Pulmonary artery endothelial cell (primary cell): Measurements from ENCODE around the gene NR1I3. TPM values are rescaled to one million over a fixed set of nuclear protein-coding genes. Genes with fewer than 3 reads are reported as not detected.
"Not testable (repeated sequence)": the region's sequence is repeated elsewhere in the genome, so short reads cannot be mapped to it uniquely, and the experiment has no call there.

Source experiments
- DNase-seq: peaks from one replicate; pipeline ENCODE4 v3.0.0-alpha.2; 2011; ENCODE audit warnings: low read depth, low spot score
- total RNA-seq: library from RNA; depleted of rRNA; stranded (reverse); fragments of >200 nt; gene quantifications from 2 replicates; pipeline ENCODE4 v1.2.3, GENCODE V29; 2014

NR1I3 gene, protein sequence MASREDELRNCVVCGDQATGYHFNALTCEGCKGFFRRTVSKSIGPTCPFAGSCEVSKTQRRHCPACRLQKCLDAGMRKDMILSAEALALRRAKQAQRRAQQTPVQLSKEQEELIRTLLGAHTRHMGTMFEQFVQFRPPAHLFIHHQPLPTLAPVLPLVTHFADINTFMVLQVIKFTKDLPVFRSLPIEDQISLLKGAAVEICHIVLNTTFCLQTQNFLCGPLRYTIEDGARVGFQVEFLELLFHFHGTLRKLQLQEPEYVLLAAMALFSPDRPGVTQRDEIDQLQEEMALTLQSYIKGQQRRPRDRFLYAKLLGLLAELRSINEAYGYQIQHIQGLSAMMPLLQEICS
- total RNA-seq: not detected in 2 replicates

DNA sequence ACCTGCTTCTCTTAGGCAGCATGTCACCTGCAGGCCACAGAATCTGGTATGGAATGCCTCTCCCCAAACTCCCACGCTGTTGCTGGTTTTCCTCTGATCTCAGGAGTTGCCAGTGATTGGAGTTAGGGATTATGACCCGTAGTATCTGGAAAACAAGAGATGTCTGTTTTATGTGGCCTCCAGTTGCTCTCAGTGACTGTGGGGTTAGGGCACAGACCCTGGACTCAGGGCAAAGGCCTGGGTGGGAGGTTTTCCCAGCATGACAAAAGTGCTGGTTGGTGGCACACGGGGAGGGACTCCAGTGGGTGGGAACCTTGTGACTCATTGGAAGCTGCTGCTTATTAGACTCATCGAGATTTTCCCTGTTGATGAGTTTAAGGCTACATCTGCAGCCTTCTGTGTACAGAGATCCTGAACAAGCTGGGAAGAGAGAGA is at the start of gene NR1I3:
NR1I3 (minus strand) TSS at position 165 of the 435 bp plus-strand sequence. CDS start 1,638 bp downstream, outside the sequence.
- DNase-seq: no peak

DNA sequence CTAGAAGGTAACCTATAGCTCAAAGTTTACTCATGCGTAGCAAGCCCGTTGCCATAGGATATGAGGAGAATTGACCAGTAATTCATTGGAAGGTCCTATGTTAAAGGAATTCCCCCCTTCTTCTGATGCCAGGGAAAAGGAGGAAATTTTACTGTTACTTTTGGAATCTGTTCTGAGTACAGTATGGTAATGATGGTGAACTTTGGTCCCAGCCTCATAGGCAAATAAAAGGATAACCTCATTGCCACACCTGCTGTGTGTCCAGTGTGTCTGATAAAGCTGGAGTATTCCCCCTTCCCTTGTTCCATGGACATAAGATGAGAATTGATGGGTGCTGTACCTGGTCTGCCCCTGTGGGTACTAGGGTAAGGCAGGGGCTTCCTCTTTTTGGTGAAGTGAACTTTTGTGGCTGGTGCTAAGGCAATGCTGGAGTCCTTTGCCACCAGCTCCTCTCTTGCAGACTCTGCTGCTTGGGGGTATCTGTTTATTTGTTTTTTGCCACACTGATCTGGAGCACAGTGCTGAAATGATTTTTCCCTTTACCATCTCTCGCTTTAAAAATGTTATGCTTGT is 49.6 kb upstream of the NR1I3 start:
- DNase-seq: no peak

DNA sequence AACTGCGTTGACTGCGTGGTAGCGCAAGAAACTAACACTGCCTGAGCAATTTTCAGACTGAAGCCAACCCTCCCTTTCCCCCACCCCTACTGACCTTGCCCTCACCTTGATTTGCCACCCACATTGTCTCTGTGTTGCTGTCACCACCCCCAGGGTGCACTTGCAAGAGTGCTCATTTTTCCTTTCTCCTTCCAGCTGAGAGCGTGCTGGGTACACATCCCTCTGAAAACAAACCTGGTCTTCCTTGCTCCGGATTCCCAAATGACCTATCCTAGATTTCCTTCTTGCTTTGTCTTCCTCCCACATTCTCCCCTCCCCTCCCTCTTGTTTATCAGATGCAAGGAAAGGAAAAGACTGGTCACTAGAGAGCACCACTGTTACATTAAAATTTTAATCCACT is 47.5 kb upstream of the NR1I3 start:
- DNase-seq: no peak

DNA sequence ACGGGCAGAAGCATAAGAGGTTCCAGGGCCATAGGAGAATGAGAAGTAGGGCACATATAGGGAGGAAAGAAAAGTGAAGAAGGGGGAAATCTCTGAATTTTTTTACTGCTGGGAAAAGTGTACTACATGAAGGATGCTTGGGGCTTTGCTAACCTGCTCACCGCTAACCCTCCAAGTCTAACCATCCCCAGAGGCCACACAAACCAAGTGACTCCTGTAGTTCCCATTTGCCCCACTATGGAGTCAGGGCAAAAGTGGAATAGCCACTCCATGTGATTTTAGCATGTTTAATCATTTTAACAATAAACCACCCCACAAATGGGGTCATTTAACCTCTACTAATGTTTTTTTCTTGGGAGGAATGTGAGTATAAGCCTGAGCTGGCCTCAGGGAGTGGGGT is 47.1 kb upstream of the NR1I3 start:
- DNase-seq: no peak

DNA sequence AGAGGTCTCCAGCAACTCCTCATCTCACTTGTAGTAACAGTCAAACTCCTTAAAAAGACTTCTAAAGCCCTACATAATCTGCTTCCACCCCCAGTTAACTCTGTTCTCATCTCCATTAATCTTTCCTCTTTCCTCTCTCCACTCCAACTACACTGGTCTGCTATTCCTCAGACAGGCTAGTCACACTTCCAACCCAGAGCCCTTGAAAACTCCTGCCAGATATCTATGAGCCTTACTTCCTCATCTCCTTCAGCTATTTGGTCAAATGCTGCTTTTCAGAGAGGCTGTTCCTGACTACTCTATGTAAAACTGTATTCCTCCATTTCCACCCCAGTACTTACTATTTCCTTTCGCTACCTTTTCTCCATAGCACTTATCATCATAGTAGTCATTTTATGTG is 45.0 kb upstream of the NR1I3 start:
- no peak for DNase-seq

DNA sequence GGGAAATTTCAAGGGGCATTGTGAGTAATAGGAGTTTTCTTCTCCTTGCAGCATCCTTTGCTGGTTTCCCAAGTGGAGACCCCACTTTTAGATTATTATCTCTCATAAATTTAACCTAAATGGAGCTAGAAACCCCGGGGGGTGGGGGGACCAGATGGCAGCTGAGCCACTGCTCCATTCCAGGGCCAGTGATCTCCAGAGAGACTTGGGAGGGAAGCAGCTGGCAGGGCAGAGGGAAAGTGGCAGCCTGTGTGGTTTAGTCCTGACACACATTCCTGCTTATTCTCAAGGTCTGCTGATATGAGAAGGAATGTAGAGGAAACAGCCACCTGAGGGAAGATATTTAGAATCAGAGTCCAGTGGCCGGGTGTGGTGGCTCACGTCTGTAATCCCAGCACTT is 36.9 kb upstream of the NR1I3 start:
- no peak for DNase-seq

DNA sequence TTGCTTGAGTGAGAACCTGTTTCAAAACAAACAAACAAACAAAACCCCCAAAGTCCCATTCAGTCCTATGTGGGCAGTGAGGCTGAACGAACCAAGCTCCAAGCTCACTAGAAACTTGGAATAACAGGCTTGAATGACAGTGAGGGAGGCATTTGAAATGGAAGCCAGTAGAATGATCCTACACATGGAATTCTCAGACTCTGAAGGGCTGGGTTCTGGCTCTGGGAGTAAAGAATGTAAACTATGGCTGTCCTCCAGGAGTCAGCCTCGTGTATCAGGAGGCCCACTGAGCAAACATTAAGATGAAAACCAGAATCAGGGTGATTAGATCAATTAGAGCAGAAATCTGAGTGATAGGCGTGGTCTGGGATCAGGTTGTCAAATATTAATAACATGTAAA is 35.4 kb upstream of the NR1I3 start:
- no peak for DNase-seq

DNA sequence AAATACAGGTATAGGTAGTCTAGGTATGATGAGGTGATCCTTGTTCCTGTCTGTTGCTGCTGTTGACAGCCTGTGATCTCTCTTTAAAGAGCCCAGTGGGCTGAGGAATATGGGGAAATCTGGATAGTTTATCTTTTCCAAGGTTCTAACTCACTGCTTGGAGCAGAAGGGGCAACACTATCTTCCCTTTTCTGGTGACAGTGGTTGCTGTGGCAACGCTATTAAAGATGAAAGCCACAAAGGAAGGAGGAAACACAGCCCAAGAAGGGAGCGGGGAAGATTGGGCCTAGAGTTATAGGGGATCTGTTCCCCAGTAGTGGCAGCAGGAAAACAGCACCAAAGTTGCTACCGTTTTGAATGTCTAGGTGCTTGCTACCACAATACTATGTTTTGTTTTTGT is 29.3 kb upstream of the NR1I3 start:
- no peak for DNase-seq

DNA sequence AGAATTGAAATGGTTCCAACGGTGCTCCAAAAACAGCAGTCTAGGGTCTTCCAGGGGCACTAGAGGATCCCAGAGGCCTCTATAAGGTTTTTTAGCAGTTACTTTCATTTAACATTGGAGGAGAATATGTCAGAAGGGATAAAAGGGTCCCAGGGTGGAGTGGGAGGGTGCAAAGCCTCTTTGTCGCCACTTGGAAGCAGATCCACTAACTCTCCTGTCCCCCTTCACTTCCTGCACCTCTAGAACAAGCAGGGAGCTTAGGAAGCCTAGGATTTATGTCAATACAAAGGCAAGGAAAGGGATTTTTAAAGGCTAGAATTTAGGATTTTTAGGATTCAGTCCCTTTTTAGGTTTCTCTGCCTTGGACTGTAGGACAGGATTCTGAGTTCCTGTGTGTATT is 28.8 kb upstream of the NR1I3 start:
- no peak for DNase-seq

DNA sequence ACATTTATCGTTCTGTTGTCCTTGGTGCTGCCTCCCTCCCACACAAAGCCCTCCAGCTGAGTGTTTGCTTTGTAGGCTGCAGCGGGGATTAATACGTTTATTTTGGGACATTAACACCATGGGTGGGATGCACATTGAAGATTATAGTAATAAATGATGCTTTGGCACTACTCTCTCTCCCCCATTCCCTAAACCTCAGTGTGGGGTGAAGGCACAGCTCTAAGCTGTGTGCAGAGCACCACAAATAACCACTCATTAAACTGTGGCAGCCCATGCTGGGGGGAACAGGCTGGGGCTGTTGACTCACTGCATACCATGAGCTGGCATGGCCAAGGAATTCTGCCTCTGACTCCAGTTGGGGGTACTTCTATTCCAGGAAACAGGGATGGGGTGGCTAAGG is 28.2 kb upstream of the NR1I3 start:
- DNase-seq: no peak

DNA sequence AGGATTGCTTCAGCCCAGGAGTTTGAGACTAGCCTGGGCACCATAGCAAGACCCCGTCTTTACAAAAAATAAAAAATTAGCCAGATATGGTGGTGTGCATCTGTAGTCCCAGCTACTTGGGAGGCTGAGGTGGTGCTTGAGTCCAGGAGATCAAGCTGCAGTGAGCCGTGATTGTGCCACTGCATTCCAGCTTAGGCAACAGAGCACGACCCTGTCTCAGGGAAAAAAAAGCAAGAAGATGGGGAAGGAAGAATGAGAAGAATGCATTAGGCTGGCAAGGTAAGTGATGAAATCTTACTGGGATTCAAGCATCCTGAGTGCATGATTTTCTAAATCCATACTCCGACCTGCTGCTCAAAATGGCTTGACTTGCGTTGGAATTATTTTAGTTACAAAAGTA is 27.3 kb upstream of the NR1I3 start:
- DNase-seq: no peak

DNA sequence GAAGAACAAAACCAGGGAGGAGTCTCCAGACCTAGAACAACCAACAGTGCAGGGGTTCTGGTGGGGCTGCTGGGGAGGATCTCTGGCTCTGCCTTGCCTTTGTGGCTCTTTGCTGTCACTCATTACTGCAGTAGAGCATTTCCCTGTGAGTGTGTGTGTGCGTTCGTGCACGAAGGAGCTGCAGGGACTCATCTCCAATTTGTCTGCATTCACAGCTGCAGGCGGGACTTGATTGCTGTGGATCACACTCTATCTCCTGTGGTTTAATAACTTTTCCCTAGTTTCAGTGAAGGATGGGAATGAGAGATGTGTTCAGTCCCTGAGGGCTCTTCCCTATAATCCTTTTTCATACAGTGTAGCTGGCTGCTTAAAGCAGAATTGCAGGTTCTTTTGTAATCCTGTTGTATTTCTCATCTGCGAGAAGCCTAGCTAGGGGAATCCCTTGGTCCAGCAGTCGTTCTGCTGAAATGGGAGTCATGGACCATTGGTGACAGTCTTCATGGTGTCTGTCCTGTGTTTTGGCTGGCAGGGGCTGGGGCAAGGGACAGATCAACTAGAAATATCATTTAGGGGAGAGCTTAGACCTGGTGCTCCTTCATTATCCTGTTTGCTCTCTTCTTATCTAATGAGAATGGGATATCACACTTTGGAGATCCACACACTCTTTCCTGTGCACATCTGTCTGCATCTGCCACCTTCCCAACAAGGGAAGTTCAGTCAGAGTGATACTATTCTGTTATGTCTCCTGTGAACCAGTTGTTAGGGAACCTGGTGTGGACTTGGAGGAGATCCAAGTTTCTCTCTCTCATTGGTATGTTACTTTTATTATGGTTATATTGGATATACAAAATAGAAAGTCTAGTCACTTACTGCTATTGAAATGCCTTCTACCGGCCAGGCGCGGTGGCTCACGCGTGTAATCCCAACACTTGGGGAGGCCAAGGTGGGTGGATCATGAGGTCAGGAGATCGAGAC is 23.5 kb upstream of the NR1I3 start:
- no peak for DNase-seq

DNA sequence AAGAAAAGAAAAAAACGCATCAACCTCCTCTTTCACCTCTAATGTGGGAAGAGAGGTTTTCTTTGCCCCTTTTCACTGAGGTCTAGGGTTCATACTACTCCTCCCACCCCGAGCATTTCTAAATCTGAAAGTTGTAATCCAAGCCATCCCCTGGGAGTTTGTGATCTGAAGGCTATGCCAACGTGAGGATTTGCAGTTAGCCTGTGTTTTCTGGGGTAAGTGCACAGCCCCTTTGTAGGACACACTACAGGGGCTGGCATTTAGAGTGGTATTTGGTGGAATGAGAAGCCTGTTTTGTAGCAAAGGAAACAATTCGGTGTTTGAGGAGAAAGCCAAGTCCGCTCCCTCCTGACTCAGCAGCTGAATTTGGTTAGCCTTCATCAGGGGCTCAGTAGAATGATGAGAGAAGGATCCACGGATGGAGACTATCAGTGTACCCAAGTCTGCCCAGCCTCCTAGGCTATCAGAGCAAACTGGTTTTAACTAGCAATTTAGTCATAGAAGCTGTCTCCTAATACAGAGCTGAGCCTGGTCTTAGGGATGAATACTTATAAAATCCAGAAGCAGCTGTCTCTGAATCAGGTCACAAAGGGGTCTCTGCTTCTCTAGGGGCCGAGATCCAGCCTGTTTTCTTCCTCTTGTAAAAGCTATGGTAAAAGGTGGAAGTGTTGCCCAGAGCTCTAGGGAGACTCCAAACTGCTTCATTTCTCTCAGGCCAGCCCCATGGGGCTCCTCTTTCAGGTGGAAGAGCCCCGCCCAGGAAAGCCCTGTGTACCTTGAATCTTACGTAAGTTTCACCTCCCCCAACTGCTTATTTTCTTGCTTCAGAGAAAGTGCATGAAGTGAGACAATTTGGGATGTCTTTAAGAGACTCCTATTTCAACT is 22.6 kb upstream of the NR1I3 start:
- no peak for DNase-seq

DNA sequence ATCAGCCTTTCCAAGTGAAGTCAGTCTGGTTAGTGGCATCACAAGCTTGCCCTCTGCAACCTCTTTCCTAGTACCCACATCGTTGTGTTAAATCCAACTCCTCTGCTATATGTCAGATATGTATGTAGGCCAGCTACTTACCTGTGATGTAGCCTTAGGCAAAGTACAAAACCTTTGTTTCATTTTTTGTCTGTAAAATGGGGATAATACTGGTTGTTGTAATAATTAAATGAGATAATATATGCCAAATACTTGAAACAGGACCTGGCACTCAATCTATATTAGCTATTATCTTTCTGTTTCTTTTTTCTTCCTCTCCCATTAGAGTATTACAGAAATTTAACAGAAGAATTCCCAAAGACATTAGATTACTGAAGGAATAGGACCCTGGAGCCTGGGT is 21.8 kb upstream of the NR1I3 start:
- DNase-seq: no peak

DNA sequence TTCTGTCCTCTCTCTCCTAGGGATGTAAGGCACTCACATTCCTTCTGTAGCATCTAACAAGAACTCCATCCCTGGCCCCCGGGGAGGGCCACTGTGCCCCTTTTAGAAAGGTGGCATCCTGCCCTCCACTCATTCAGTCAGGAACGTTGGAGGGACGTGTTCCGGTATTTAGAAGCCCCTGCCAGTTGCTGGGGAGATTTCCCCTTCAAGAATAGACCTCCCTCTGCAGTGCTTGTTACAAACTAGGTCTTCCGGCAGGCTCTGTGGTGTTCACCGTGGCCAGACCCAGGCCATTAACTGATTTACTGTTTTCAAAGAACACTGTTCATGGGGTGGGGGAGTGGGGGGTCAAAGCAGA is 21.3 kb upstream of the NR1I3 start:
- DNase-seq: no peak

DNA sequence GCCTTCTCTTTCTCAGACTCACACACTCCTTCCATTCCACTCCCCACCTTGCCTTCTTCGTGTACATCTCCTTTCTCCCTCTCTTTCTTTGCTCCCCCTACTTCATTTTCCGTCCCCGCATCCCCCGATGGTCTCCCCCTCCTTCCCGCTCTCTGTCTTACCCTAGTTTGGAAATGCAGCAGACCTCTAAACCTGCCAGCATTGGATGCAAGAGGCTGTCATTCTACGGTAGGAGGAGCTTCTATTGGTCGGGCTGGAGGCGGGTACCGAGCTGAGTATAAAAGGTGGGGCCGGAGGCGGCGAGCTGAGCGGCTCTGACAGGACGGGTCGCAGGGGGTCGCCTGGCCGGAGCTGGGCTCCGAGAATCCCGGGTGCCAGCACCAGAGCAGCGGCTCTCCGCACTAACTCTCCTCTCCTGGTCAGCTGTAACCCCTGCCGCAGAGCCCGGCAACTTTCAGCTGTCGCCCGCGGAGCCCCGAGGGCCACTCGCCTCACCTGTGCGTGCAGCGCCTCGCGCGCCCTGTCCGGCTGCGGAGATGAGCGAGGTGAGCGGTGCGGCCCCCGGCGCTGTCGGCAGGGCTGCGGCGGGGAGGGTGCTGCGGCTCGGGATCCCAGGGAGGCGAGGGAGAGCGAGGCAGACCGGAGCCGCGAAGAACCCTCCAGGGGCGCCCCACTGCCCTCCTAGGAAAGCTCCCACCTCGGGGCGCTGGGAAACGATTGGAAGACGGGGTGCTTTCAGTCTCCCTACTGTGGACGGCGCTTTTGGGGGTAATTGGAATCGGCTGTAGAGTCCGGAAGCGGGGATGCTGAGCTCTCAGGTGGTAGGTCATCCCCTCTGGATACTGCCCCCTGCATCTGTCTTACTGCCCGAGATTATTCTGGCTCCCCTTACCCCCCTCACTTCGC is 20.7 kb upstream of the NR1I3 start, which contains the start of gene PCP4L1:
PCP4L1 (plus strand) TSS at position 307 of the 906 bp plus-strand sequence; CDS start at position 537, 230 bp downstream.
- no peak for DNase-seq

DNA sequence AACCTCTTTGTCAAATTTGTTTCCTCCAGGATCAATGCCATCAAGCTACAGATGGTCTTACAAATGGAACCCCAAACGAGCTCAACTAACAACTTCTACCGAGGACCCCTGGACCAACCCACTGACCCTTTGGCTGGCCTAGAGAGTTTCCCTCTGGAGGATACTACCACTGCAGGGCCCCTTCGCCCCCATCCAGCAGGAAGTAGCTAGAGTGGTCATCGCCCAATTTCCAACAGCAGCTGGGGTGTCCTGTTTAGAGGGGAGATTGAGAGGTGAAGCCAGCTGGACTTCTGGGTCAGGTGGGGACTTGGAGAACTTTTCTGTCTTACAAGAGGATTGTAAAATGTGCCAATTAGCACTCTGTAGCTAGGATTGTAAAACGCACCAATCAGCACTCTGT is 19.1 kb upstream of the NR1I3 start:
- DNase-seq: not testable (repeated sequence)

DNA sequence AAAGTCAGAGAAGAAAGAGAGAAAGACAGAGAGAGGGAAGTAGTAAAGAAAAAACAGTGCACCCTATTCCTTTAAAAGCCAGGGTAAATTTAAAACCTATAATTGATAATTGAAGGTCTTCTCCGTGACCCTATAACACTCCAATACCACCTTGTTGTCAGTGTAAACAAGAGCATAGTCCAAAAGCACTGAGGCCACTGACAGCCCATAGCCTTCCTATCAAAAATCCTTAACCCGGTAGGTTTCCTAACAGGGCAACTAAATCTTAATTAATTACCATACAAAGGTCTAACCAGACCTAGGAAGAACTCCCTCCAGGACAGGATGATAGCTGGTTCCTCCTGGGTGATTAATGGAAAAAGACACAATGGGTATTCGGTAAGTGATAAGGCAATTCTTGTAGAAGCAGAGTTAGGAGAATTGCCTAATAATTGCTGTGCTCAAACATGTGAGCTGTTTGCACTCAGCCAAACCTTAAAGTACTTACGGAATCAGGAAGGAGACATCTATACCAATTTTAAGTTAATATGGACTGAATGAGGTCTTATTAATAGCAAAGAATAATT is 18.0 kb upstream of the NR1I3 start:
- DNase-seq: not testable (repeated sequence)

DNA sequence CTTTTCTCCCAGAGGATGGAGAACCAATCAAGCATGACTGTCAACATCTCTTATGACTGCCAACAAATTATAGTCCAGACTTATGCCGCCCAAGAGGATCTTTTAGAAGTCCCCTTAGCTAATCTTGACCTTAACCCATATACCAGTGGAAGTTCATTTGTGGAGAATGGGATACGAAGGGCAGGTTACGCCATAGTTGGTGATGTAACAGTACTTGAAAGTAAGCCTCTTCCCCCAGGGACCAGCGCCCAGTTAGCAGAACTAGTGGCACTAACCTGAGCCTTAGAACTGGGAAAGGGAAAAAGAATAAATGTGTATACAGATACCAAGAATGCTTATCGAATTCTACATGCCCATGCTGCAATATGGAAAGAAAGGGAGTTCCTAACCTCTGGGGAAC is 17.3 kb upstream of the NR1I3 start:
- DNase-seq: not testable (repeated sequence)

DNA sequence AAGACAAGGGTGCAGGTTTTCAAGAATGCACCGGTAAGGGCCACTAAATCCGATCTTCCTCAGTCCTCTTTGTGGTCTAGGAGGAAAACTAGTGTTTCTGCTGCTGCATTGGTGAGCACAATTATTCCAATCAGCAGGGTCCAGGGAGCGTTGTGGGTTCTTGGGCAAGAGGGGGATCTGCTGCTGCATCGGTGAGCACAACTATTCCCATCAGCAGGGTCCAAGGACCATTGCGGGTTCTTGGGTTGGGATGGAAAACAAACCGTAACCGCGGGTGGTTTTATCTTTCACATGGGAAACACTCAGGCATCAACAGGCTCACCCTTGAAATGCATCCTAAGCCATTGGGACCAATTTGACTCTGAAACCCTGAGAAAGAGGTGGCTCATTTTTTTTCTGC is 13.6 kb upstream of the NR1I3 start:
- DNase-seq: no peak
